Measurements from ENCODE around the gene KCNG4.

DNA sequence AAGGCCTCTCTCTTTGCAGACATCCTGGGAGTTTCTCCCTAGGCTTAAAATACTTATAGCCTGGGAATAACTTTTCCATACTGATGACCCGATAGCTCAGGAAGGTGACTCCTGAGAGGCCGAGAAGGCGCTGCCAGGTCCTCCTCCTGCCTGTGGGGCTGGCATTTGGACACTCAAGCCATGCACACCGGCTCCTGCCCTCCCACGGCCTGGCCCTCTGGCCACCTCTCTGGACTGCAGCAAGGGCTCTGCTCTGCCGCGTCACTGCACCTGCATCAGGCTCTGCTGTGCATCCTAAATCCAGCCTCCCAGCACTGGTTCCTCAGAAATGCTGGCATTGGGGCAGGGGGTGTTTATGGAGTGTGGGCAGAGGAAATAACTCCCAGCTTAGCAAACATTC is 14.2 kb downstream of the KCNG4 start:
- no peak for TF ChIP-seq NFRKB (IDR thresholded peaks at IDR 0.05)
- no peak for TF ChIP-seq FOXM1 (IDR thresholded peaks at IDR 0.05; ENCODE audit: borderline replicate concordance)
- no peak for TF ChIP-seq CTBP1 (IDR thresholded peaks at IDR 0.05; ENCODE audit: borderline replicate concordance)
- no peak for TF ChIP-seq TARDBP (IDR thresholded peaks at IDR 0.05)

Data from HEK293T (cell line).